Measurements from ENCODE around the gene GUCA2B. TPM values are rescaled to one million over a fixed set of nuclear protein-coding genes. Genes with fewer than 3 reads are reported as not detected.
A peak's percentile ranks its signal among the peaks of the same experiment; 100 is the strongest.

The GUCA2B gene
- total and polyA plus RNA-seq, 5 donors from 2014 or later, result not detected

- Mint-ChIP-seq H3K27ac (no peak overlapping the region), H3K27me3 (peaks cover 18% of the 10 kb centered on the region), H3K36me3 (no peaks in the 10 kb centered on the region), H3K9me3 (peaks cover 0 to 14% (median 5%) of the 10 kb centered on the region in 7 donors), H3K4me3 (no peak overlapping the region), H3K4me1 (no peaks in the 10 kb centered on the region)
- no peak for ATAC-seq (ENCODE audit: low read depth in 2 of 2)
- H3K36me3 ChIP-seq (ENCODE audit: control insufficient read depth, insufficient read depth, low read length), result no peaks in the 10 kb centered on the region
- H3K9me3 ChIP-seq (ENCODE audit: control insufficient read depth in 2 of 2, low read length in 2 of 2), result peaks cover 10 to 14% of the 10 kb centered on the region in 2 experiments
- no peak overlapping the region for H3K4me3 ChIP-seq (ENCODE audit: low read depth, low read length)
- no peak for DNase-seq
- no peaks in the 10 kb centered on the region for H3K4me1 ChIP-seq (ENCODE audit: control insufficient read depth, insufficient read depth, low read length, poor library complexity, severe bottlenecking)
- H3K27ac ChIP-seq (ENCODE audit: insufficient read depth, low read length, poor library complexity, severe bottlenecking), result no peak overlapping the region
- H3K27me3 ChIP-seq (ENCODE audit: control insufficient read depth, insufficient read depth, low read length), result no peaks in the 10 kb centered on the region
Measured at GRCh38 chr1:42163536-42164503, 10.6 kb downstream of the GUCA2B start.

GRCh38 chr1:42164551-42165420 lies 11.6 kb downstream of the GUCA2B start, which contains the start of gene GUCA2A:
GUCA2A (minus strand) TSS chr1:42164745; CDS start chr1:42164712, 33 bp downstream.
- Histone ChIP-seq H3K4me1 (ENCODE audit: control insufficient read depth, insufficient read depth, low read length, poor library complexity, severe bottlenecking) (no peaks in the 10 kb centered on the region), H3K4me3 (ENCODE audit: low read depth, low read length) (no peak within 1 kb of the TSS), H3K27me3 (ENCODE audit: control insufficient read depth, insufficient read depth, low read length) (no peaks in the 10 kb centered on the region), H3K9me3 (ENCODE audit: control insufficient read depth in 2 of 2, low read length in 2 of 2) (peaks cover 10 to 14% of the 10 kb centered on the region in 2 experiments), H3K36me3 (ENCODE audit: control insufficient read depth, insufficient read depth, low read length) (no peaks in the 10 kb centered on the region), H3K27ac (ENCODE audit: insufficient read depth, low read length, poor library complexity, severe bottlenecking) (no peak within 1 kb of the TSS)
- no peak within 1 kb of the TSS for H3K27ac Mint-ChIP-seq
- no peak within 1 kb of the TSS for H3K4me3 Mint-ChIP-seq
- peaks cover 12% of the 10 kb centered on the region for H3K27me3 Mint-ChIP-seq
- DNase-seq (no peak), ATAC-seq (ENCODE audit: low read depth in 2 of 2) (no peak)
- H3K9me3 Mint-ChIP-seq, result peaks cover 0 to 14% (median 3%) of the 10 kb centered on the region in 7 donors
- H3K4me1 Mint-ChIP-seq, result no peaks in the 10 kb centered on the region
- H3K36me3 Mint-ChIP-seq, result no peaks in the 10 kb centered on the region

- Mint-ChIP-seq H3K9me3 (peaks cover 0 to 12% (median 3%) of the 10 kb centered on the region in 7 donors), H3K27me3 (peaks cover 8% of the 10 kb centered on the region), H3K4me1 (no peaks in the 10 kb centered on the region), H3K27ac (peak overlapping the region in 1 of 3 donors; percentile 31), H3K36me3 (no peaks in the 10 kb centered on the region), H3K4me3 (no peak overlapping the region)
- no peak for ATAC-seq (ENCODE audit: low read depth in 2 of 2)
- no peaks in the 10 kb centered on the region for H3K4me1 ChIP-seq (ENCODE audit: control insufficient read depth, insufficient read depth, low read length, poor library complexity, severe bottlenecking)
- no peak overlapping the region for H3K27ac ChIP-seq (ENCODE audit: insufficient read depth, low read length, poor library complexity, severe bottlenecking)
- no peak for DNase-seq
- H3K36me3 ChIP-seq (ENCODE audit: control insufficient read depth, insufficient read depth, low read length), result no peaks in the 10 kb centered on the region
- H3K4me3 ChIP-seq (ENCODE audit: low read depth, low read length), result no peak overlapping the region
- H3K9me3 ChIP-seq (ENCODE audit: control insufficient read depth in 2 of 2, low read length in 2 of 2), result peaks cover 8 to 9% of the 10 kb centered on the region in 2 experiments
- no peaks in the 10 kb centered on the region for H3K27me3 ChIP-seq (ENCODE audit: control insufficient read depth, insufficient read depth, low read length)
Measured at GRCh38 chr1:42165511-42166210, 12.5 kb downstream of the GUCA2B start.

GRCh38 chr1:42167611-42168390 lies 14.6 kb downstream of the GUCA2B start:
- no peak for ATAC-seq (ENCODE audit: low read depth in 2 of 2)
- Histone ChIP-seq H3K36me3 (ENCODE audit: control insufficient read depth, insufficient read depth, low read length) (no peaks in the 10 kb centered on the region), H3K4me1 (ENCODE audit: control insufficient read depth, insufficient read depth, low read length, poor library complexity, severe bottlenecking) (no peaks in the 10 kb centered on the region), H3K27ac (ENCODE audit: insufficient read depth, low read length, poor library complexity, severe bottlenecking) (no peak overlapping the region), H3K9me3 (ENCODE audit: control insufficient read depth in 2 of 2, low read length in 2 of 2) (no peaks in the 10 kb centered on the region), H3K4me3 (ENCODE audit: low read depth, low read length) (no peak overlapping the region), H3K27me3 (ENCODE audit: control insufficient read depth, insufficient read depth, low read length) (no peaks in the 10 kb centered on the region)
- Mint-ChIP-seq H3K27ac (peak overlapping the region in 1 of 3 donors; percentile 76), H3K36me3 (no peaks in the 10 kb centered on the region), H3K9me3 (peaks cover 0 to 2% (median 0%) of the 10 kb centered on the region in 7 donors), H3K27me3 (no peaks in the 10 kb centered on the region), H3K4me3 (no peak overlapping the region), H3K4me1 (peaks cover 0 to 2% (median 0%) of the 10 kb centered on the region in 4 donors)
- DNase-seq, result no peak

GRCh38 chr1:42168391-42168670 lies 15.1 kb downstream of the GUCA2B start:
- peaks cover 0 to 2% (median 0%) of the 10 kb centered on the region in 4 donors for H3K4me1 Mint-ChIP-seq
- DNase-seq (no peak), ATAC-seq (ENCODE audit: low read depth in 2 of 2) (no peak)
- H3K36me3 ChIP-seq (ENCODE audit: control insufficient read depth, insufficient read depth, low read length), result no peaks in the 10 kb centered on the region
- no peaks in the 10 kb centered on the region for H3K36me3 Mint-ChIP-seq
- H3K4me3 Mint-ChIP-seq, result no peak overlapping the region
- H3K4me1 ChIP-seq (ENCODE audit: control insufficient read depth, insufficient read depth, low read length, poor library complexity, severe bottlenecking), result no peaks in the 10 kb centered on the region
- no peaks in the 10 kb centered on the region for H3K9me3 ChIP-seq (ENCODE audit: control insufficient read depth in 2 of 2, low read length in 2 of 2)
- H3K4me3 ChIP-seq (ENCODE audit: low read depth, low read length), result no peak overlapping the region
- no peak overlapping the region for H3K27ac Mint-ChIP-seq
- no peak overlapping the region for H3K27ac ChIP-seq (ENCODE audit: insufficient read depth, low read length, poor library complexity, severe bottlenecking)
- no peaks in the 10 kb centered on the region for H3K27me3 Mint-ChIP-seq
- no peaks in the 10 kb centered on the region for H3K27me3 ChIP-seq (ENCODE audit: control insufficient read depth, insufficient read depth, low read length)
- H3K9me3 Mint-ChIP-seq, result peaks cover 0 to 2% (median 0%) of the 10 kb centered on the region in 7 donors

- Histone ChIP-seq H3K27me3 (ENCODE audit: control insufficient read depth, insufficient read depth, low read length) (no peaks in the 10 kb centered on the region), H3K4me3 (ENCODE audit: low read depth, low read length) (no peak overlapping the region), H3K4me1 (ENCODE audit: control insufficient read depth, insufficient read depth, low read length, poor library complexity, severe bottlenecking) (no peaks in the 10 kb centered on the region), H3K9me3 (ENCODE audit: control insufficient read depth in 2 of 2, low read length in 2 of 2) (no peaks in the 10 kb centered on the region), H3K27ac (ENCODE audit: insufficient read depth, low read length, poor library complexity, severe bottlenecking) (no peak overlapping the region), H3K36me3 (ENCODE audit: control insufficient read depth, insufficient read depth, low read length) (no peaks in the 10 kb centered on the region)
- ATAC-seq (ENCODE audit: low read depth in 2 of 2) (no peak), DNase-seq (no peak)
- Mint-ChIP-seq H3K4me1 (peaks cover 0 to 2% (median 0%) of the 10 kb centered on the region in 4 donors), H3K9me3 (peaks cover 0 to 2% (median 0%) of the 10 kb centered on the region in 7 donors), H3K36me3 (no peaks in the 10 kb centered on the region), H3K27ac (no peak overlapping the region), H3K4me3 (no peak overlapping the region), H3K27me3 (no peaks in the 10 kb centered on the region)
Measured at GRCh38 chr1:42168763-42169162, 15.6 kb downstream of the GUCA2B start.

Measured in CD4-positive, CD25-positive, alpha-beta regulatory T cell (primary cell).